ENCODE measurements around the gene NOXO1.

- TF ChIP-seq POLR2A (IDR thresholded peaks at IDR 0.05; ENCODE audit: extremely low read depth, insufficient read length) (no peak), CTCF (IDR thresholded peaks at IDR 0.05; ENCODE audit: low read depth, low read length) (no peak)
Observed at GRCh38 chr16:1950047-1950446, 31.2 kb downstream of the NOXO1 start.
